DMS153 (cell line): ENCODE measurements around the gene ARID5B.

ENCODE experiments used
- DNase-seq: peaks from one replicate; lab custom pipeline; 2025; lab: John Stamatoyannopoulos, UW

The ARID5B gene

GRCh38 chr10:61991166-61991565 is 89.7 kb downstream of the ARID5B start:
- DNase-seq = no peak

GRCh38 chr10:61992059-61992460 is 90.6 kb downstream of the ARID5B start:
- no peak for DNase-seq

- DNase-seq = no peak
Observed at GRCh38 chr10:61992671-61993668, 91.5 kb downstream of the ARID5B start.

GRCh38 chr10:61993711-61994401 is 92.4 kb downstream of the ARID5B start:
- DNase-seq = peak; percentile 39

GRCh38 chr10:61994405-61995219 is 93.1 kb downstream of the ARID5B start:
- no peak for DNase-seq

- no peak for DNase-seq
Observed at GRCh38 chr10:61995220-61995503, 93.7 kb downstream of the ARID5B start.

- DNase-seq = no peak
Observed at GRCh38 chr10:61998937-61999336, 97.4 kb downstream of the ARID5B start.

GRCh38 chr10:62000037-62000603 is 98.6 kb downstream of the ARID5B start:
- DNase-seq = no peak

- DNase-seq = no peak
Observed at GRCh38 chr10:62000726-62001125, 99.2 kb downstream of the ARID5B start.

- DNase-seq = no peak
Observed at GRCh38 chr10:62001898-62002297, 100.4 kb downstream of the ARID5B start.

GRCh38 chr10:62002753-62003152 is 101.3 kb downstream of the ARID5B start:
- DNase-seq = no peak

- DNase-seq = no peak
Observed at GRCh38 chr10:62004042-62004441, 102.5 kb downstream of the ARID5B start.

GRCh38 chr10:62005281-62005680 is 103.8 kb downstream of the ARID5B start:
- no peak for DNase-seq

GRCh38 chr10:62005687-62006086 is 104.2 kb downstream of the ARID5B start:
- no peak for DNase-seq

GRCh38 chr10:62007145-62007544 is 105.6 kb downstream of the ARID5B start:
- no peak for DNase-seq

GRCh38 chr10:62008196-62008595 is 106.7 kb downstream of the ARID5B start:
- no peak for DNase-seq

- DNase-seq = no peak
Observed at GRCh38 chr10:62008946-62009345, 107.4 kb downstream of the ARID5B start.

GRCh38 chr10:62010366-62010765 is 108.9 kb downstream of the ARID5B start:
- DNase-seq = no peak

- no peak for DNase-seq
Observed at GRCh38 chr10:62011558-62011957, 110.1 kb downstream of the ARID5B start.

- no peak for DNase-seq
Observed at GRCh38 chr10:62012318-62012717, 110.8 kb downstream of the ARID5B start.

- no peak for DNase-seq
Observed at GRCh38 chr10:62014510-62014909, 113.0 kb downstream of the ARID5B start.

- no peak for DNase-seq
Observed at GRCh38 chr10:62015994-62016393, 114.5 kb downstream of the ARID5B start.
